ENCODE measurements around the gene GINS2. TPM values are rescaled to one million over a fixed set of nuclear protein-coding genes. Genes with fewer than 3 reads are reported as not detected.

Gene GINS2
- total RNA-seq, 3 donors from 2014 or later, result 1.2 to 11.8 (median 5.4) TPM

DNA sequence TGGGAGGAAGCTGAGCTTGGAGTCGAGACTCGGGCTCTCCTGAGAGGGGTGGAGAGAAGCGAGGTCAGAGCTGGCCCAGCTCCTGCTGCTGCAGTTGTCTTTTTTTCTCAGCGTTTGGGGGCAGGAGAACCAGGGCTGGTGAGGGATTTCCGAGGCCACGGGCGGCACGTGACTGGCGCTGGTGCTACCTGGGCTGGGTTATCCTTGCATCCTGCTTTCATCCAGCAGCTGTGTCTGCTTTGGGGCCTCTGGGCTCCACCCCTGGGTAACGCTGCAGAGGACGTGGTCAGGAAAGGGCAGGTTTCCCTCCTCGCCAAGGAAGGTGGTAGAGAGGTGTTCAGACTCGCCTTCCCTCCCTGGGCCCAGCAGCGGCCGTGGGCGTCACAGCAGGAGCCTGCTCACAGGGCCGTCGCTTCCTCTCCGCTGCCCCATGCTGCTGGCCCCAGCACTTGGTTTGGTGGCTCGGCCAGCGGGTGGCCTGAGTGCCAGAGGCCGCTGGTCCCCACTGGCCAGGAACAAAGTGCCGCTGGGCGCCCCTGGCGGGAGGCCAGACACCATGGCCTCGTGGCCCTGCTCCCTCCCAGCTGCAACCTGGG lies 53.1 kb downstream of the GINS2 start:
- ATAC-seq, result no peak
- Histone ChIP-seq H3K9me3 (no peaks in the 10 kb centered on the region), H3K4me3 (no peak overlapping the region), H3K4me1 (ENCODE audit: low read depth) (peaks cover 5% of the 10 kb centered on the region), H3K36me3 (ENCODE audit: low read depth) (no peaks in the 10 kb centered on the region)
- TF ChIP-seq, protein P1, sequence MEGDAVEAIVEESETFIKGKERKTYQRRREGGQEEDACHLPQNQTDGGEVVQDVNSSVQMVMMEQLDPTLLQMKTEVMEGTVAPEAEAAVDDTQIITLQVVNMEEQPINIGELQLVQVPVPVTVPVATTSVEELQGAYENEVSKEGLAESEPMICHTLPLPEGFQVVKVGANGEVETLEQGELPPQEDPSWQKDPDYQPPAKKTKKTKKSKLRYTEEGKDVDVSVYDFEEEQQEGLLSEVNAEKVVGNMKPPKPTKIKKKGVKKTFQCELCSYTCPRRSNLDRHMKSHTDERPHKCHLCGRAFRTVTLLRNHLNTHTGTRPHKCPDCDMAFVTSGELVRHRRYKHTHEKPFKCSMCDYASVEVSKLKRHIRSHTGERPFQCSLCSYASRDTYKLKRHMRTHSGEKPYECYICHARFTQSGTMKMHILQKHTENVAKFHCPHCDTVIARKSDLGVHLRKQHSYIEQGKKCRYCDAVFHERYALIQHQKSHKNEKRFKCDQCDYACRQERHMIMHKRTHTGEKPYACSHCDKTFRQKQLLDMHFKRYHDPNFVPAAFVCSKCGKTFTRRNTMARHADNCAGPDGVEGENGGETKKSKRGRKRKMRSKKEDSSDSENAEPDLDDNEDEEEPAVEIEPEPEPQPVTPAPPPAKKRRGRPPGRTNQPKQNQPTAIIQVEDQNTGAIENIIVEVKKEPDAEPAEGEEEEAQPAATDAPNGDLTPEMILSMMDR (IDR thresholded peaks at IDR 0.05), result no peak
- DNase-seq, result no peak
- intact Hi-C loops (cut with DNase I, micrococcal nuclease), result no loop called here

DNA sequence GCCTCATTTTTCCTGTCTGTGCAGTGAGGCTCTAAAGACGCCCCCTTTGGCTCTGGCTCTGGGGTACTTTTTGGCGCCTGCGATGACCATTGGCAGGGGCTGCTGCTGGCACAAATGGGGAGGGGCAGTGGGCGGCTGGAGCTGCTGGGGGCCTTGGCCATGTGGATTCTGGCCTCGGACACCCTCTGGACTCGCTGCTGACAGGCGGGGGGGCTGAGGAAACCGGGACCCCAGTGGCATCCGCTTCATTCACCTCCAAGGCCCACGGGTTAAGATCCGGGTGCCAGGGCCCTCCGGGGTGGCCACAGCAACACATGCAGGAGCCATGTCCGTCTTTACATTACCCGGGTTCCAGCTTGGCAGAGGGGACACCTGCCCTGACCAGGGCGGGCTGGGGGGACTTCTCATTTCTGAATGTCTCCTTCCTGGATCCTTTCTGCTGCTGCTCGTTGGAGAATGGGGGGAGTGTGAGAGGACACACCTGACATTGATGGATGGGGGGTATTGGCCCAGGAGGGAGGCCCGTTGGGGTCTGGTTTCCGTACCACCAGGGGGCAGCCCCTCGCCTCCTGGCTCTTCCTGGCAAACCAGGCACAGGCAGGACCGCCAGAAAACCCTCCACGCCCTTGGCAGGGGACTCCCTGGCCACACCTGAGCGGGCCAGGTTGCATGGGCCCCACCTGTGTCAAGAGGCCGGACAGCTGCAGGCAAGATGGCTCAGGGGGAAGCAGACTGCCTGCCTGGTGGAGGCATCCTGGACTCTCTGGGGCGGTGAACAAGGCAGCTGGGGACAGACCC lies 53.8 kb downstream of the GINS2 start:
- peaks cover 5% of the 10 kb centered on the region for H3K4me1 ChIP-seq (ENCODE audit: low read depth)
- H3K4me3 ChIP-seq, result no peak overlapping the region
- DNase-seq, result no peak
- TF ChIP-seq, protein P1 (IDR thresholded peaks at IDR 0.05), result no peak
- H3K36me3 ChIP-seq (ENCODE audit: low read depth), result no peaks in the 10 kb centered on the region
- peak; percentile 33 for ATAC-seq
- no peaks in the 10 kb centered on the region for H3K9me3 ChIP-seq
- intact Hi-C loops (cut with DNase I, micrococcal nuclease), result no loop called here

DNA sequence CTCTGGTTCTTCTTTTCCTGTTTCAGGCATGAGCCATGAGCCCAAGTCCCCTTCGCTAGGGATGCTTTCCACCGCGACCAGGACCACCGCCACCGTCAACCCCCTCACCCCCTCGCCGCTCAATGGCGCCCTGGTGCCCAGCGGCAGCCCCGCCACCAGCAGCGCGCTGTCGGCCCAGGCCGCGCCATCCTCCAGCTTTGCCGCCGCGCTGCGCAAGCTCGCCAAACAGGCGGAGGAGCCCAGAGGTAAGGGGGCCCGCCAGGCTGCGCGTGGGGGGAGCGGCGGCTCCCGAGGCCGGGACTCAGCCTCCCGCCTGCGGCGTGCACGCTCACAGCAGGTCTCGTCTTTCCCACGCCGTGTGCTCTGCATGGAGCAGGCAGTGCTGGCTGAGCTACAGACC lies 54.9 kb downstream of the GINS2 start:
- Histone ChIP-seq H3K9me3 (peaks cover 6% of the 10 kb centered on the region), H3K36me3 (ENCODE audit: low read depth) (no peaks in the 10 kb centered on the region), H3K4me1 (ENCODE audit: low read depth) (no peaks in the 10 kb centered on the region), H3K4me3 (no peak overlapping the region)
- no peak for DNase-seq
- ATAC-seq, result no peak
- TF ChIP-seq, protein P1 (IDR thresholded peaks at IDR 0.05), result no peak
- intact Hi-C loops (cut with DNase I, micrococcal nuclease), result no loop called here

DNA sequence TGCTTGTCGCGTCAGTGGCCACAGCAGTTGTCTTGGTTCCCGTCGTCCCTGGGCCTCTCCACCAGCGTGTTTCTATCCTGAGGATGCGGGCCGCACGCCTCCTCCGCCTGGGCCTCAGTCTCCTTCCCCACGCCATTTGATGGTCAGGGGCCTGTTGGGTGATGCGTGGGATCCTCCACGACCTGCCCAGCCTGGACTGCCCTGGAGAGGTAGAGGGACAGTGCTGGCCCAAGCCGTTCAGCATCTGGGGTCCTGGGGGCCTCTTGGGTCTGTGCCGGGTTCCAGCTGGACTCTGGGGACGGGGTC lies 55.4 kb downstream of the GINS2 start:
- H3K36me3 ChIP-seq (ENCODE audit: low read depth), result no peaks in the 10 kb centered on the region
- no peaks in the 10 kb centered on the region for H3K4me1 ChIP-seq (ENCODE audit: low read depth)
- ATAC-seq, result no peak
- no peak for DNase-seq
- intact Hi-C loops (cut with DNase I, micrococcal nuclease), result no loop called here
- TF ChIP-seq, protein P1 (IDR thresholded peaks at IDR 0.05), result no peak
- H3K9me3 ChIP-seq, result peaks cover 6% of the 10 kb centered on the region
- no peak overlapping the region for H3K4me3 ChIP-seq

DNA sequence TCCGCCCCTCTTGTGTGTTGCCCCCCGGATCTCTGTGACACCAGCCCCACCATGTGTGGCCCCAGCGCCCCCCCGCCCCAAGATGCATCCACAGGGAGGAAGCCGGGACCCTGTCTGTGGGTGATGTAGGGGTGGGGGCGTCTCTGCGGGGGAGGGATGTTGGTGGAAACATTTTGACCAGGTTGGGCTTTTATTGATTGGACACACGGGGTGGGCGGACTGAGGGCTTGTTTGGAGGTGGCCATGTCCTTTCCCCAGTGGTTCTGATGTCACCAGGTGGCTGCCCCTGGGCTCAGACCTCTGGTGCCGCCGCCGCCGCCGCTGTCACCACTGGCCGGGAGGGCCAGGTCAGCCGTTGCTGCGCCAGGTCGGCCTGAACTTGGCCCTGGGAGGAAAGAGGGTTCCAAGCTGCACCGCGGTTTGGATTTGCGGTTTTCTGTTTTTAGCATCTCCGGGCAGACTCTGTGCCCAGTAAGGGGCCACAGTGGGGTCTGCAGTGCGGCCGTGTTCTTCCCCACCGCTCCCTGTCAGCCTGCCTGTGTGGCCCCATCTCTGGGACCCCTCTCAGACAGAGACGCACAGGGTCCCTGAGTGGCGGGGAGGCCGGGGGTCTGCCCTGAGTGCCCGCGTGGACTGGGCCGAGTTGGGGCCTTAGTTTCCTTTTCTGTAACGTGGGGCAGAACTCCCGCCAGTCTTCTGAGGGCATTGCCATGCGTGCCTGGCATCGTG lies 55.9 kb downstream of the GINS2 start:
- intact Hi-C loops (cut with DNase I, micrococcal nuclease), result no loop called here
- TF ChIP-seq, protein P1 (IDR thresholded peaks at IDR 0.05), result no peak
- H3K9me3 ChIP-seq, result peaks cover 6% of the 10 kb centered on the region
- no peak for ATAC-seq
- H3K4me1 ChIP-seq (ENCODE audit: low read depth), result peaks cover 2% of the 10 kb centered on the region
- no peak for DNase-seq
- H3K36me3 ChIP-seq (ENCODE audit: low read depth), result no peaks in the 10 kb centered on the region
- no peak overlapping the region for H3K4me3 ChIP-seq

Data from mucosa of descending colon (tissue), 3 donors.